ENCODE data around the gene COL9A3.
"Not testable (repeated sequence)": the region's sequence is repeated elsewhere in the genome, so short reads cannot be mapped to it uniquely, and the experiment has no call there.

COL9A3 gene

GRCh38 chr20:62838128-62838891 lies 21.5 kb downstream of the COL9A3 start:
- DNase-seq, result no peak

DNA sequence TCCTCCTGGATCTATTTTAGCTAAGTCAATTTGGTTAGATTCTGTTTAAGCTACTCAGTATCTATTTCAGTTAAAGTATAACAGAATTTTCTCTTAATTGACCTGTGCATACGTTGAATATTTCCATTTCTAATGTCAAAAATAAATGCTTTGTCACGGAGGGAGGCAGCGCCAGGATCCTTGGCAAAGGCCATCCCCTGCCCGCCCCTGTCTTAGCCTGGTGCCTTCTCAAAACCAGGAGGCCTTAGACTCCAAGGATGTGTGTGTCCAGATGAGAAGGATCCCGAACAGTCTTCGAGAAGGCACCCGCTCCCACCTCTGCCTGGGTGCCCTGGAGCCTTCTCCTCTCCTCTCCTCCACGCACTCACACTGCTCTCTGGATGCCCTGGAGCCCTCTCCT lies 22.4 kb downstream of the COL9A3 start:
- no peak for DNase-seq

GRCh38 chr20:62839816-62840215 lies 23.0 kb downstream of the COL9A3 start:
- no peak for DNase-seq

DNA sequence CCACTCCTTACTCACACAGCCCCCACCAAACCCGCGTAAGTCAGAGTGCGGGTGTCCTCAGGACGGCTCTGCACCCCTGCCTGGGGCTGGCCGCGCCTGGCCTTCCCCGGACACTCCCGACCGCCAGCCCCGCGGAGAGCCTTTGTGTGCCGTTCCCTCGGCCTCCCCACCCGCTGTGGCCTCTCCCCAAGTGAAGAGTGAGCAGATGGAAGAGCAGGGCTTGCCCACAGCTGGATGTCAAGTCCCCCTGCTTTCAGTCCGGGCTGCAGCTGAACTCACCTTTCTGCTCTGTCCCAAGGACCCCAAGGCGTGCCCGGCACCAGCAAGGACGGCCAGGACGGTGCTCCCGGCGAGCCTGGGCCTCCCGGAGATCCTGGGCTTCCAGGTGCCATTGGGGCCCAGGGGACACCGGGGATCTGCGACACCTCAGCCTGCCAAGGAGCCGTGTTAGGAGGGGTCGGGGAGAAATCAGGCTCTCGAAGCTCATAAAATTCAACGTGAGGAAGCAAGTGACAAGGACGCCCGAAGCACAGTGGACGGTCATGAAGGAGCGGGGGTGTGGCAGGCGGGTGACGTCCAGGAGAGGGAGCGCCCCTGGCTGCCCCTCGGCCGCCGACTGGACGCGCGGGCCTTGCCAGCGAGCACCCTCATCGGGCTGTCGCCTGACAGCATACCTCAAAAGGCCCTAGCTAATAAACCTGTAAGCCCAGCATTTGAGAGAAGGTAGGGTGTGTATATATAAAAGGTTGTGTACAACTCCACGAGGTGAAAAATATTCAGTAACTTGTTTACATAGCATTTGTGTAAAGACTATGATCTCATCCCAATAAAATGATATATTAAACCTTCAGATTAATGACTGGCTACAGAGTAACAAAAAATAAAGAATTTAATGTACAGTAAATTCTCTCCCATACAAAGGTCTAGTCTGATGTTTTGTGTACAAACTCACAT lies 23.7 kb downstream of the COL9A3 start:
- no peak for DNase-seq

DNA sequence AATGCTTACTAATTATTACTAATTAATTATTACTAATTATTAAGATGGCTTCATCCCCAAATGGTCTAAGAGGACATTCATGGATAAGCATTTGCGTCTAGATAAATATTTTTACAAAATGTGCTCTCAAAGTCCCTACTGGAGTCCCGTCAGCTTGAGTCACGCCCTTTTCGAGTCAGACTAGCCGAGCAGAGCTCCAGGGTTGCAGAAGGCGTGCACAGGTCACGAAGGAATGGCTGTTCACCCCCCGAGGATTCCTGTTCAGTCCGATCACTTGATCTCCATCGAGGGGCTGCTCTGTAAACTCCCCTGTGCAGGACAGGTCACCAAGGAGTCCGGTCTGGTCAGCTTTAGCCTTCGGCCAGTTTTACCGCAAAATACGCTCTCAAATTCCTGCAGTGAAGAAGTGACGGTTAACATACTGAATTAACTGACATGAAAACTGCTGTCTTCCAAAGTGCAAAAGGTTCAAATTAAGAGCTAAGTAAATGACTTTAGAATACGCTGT lies 24.9 kb downstream of the COL9A3 start:
- no peak for DNase-seq

- no peak for DNase-seq
These were observed 26.8 kb downstream of the COL9A3 start for GRCh38 chr20:62843656-62844055.

DNA sequence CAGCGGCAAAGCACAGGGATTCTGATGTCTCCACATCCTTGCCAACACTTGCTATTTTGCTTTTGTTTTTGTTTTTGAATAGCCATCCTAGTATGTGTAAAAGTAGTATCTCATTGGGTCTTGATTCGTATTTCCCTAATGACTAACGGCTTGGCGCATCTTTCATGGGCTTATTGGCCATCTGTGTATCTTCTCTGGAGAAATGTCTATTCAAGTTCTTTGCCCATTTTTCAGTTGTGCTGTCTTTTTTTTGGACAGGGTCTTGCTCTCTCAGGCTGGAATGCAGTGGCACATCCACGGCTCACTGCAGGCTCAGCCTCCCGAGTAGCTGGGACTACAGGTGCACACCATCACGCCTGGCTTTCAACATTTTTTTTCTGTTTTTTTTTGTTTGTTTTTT lies 27.3 kb downstream of the COL9A3 start:
- no peak for DNase-seq

DNA sequence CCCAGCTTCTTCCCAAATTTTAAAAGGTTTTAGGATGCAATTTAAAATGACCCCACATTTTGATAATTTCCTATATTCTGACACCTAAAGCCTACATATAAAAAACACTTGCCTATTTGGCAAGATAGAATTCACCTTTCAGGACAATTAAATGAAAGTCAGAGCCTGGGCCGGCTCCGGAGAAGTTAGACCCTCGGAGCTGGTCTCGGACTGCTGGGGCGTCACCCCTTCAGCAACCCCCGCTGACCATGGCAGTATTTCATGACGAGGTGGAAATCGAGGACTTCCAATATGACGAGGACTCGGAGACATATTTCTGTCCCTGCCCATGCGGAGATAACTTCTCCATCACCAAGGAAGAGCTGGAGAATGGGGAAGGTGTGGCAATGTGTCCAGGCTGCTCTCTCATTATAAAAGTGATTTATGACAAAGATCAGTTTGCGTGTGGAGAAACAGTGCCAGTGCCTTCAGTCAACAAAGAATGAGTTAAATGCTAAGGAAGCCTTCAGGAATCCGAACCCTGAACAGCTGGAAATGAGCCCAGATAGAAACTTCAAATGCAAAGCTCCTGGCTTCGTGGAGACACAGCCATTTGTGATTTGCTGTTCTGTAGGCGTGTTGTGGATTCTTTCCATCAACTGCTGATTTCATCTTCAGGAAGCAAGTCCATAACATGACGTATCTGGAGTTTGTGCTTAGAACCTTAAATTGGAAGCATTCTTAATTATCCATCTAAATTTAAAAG lies 28.7 kb downstream of the COL9A3 start:
- DNase-seq, result no peak

DNA sequence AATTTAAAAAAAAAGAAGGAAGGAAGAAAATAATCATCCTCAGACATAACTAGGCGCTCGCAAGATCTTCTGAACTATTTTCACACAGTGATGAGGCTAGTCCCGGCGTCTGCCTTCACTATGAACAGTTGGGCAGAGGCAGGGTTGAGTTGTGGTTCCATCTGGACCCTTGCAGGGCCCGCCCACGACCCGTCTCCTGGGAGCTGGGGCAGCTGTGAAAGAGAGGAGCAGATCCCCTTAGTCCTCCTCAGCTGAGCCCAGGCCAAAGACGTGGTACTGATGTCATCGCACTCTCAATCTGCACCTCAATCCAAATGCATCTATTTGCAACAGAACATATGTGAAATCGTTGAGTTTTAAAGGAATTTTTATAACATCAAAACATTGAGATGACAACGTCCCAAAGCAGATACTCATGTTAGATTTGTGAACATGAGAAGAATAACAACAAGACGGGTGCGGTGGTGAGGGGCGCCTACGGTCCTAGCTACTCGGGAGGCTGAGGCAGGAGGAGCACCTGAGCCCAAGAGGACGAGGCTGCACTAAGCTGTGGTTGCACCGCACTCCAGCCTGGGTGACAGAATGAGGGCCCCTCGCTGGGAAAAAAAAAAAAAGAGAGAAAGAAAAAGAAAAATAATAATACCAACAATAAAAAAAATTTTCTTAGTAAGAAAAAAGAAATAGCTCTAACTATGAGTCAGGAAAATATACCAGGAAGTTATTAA lies 29.5 kb downstream of the COL9A3 start:
- DNase-seq, result no peak

- DNase-seq, result not testable (repeated sequence)
These were observed 32.1 kb downstream of the COL9A3 start for GRCh38 chr20:62848917-62849316.

DNA sequence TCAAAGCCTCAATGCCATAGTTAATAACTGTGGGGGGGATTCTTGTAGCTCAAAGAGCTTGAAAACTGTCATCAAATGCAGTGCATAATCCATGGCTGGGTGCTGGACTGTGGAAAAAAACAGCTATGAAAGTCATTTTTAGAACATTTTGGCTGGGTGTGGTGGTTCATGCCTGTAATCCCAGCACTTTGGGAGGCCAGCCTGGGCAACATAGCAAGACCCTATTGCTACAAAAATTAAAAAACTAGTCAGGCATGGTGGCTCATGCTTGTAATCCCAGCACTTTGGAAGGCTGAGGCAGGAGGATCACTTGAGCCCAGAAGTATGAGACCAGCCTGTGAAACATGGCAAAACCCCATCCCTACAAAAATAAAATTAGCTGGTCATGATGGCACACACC lies 32.6 kb downstream of the COL9A3 start:
- no peak for DNase-seq

DNA sequence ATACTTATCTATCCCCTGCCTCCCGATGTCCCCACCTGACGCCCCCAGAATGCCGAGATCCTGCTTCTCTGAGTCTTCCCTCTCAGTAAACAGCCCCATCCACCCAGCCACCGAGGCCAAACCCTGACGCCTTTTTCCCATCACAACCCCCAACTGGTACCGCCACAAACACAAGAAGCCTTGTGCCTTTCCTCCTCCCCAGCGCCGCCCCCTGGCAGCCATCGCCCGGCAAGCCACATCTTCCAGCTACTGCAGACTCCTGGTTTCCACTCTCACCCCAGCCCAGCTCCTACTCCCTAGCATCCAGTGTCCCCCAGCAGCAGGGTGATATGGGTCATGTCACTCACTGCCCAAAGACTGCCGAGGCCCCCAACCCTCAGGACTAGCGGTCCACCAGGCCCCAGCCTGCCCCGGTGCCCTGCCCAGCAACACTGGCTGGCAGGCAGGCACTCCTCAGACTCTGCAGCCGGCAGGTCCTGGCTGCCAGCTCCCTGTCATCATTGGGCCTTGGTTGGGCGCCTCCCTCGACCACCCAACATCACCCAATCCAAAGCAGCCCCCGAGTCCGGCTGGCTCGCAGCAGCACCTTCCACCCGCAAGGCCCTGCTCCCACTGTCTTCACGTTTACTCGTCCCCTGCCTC lies 33.6 kb downstream of the COL9A3 start:
- no peak for DNase-seq

DNA sequence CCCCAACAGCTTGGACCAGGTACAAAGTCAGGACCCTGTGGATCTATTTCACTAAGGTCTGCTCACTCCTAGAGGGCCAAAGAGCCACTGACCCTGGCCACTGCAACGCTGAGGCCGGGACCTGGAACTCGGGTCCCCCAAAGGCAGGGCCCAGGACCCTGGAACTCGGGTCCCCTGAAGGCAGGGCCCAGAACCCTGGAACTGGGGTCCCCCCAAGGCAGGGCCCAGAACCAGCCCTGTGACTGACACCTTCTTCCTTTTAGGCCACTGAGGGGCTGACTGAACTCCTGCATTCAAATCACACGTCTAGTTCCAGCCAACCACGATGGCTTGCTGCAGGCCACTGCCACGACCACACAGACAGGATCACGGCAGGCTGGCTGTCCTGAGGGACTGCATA lies 35.3 kb downstream of the COL9A3 start:
- no peak for DNase-seq

- no peak for DNase-seq
These were observed 36.0 kb downstream of the COL9A3 start for GRCh38 chr20:62852841-62853240.

DNA sequence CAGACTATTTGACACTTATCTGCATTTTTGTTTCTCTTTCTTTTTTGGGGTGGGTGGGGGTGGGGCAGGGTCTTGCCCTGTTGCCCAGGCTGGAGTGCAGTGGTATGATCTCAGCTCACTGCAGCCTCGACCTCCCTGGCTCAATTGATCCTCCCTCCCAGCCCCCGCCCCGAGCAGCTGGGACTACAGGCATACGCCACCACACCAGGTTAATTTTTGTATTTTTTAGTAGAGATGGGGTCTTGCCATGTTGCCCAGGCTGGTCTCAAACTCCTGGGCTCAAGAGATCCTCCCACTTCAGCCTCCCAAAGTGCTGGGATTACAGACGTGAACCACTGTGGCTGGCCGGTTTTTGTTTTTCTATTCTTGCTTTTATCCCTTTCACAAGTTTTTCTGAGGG lies 36.5 kb downstream of the COL9A3 start:
- not testable (repeated sequence) for DNase-seq

GRCh38 chr20:62854121-62854520 lies 37.3 kb downstream of the COL9A3 start:
- DNase-seq, result no peak

DNA sequence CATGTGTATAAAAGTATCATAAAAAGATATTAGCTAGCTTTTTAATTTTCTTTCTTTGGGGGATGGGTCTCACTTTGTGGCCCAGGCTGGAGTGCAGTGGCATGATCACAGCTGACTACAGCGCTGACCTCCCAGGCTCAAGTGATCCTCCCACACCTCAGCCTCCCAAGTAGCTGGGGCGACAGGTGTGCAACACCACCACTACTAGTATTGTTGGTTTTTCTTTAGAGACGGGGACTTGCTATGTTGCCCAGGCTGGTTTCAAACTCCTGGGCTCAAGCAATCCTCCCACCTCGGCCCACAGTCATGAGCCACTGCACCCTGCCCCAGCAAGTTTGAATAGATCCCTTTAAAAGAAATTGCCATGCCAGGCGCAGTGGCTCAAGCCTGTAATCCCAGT lies 38.3 kb downstream of the COL9A3 start:
- DNase-seq, result no peak

- no peak for DNase-seq
These were observed 40.2 kb downstream of the COL9A3 start for GRCh38 chr20:62856931-62857619.

DNA sequence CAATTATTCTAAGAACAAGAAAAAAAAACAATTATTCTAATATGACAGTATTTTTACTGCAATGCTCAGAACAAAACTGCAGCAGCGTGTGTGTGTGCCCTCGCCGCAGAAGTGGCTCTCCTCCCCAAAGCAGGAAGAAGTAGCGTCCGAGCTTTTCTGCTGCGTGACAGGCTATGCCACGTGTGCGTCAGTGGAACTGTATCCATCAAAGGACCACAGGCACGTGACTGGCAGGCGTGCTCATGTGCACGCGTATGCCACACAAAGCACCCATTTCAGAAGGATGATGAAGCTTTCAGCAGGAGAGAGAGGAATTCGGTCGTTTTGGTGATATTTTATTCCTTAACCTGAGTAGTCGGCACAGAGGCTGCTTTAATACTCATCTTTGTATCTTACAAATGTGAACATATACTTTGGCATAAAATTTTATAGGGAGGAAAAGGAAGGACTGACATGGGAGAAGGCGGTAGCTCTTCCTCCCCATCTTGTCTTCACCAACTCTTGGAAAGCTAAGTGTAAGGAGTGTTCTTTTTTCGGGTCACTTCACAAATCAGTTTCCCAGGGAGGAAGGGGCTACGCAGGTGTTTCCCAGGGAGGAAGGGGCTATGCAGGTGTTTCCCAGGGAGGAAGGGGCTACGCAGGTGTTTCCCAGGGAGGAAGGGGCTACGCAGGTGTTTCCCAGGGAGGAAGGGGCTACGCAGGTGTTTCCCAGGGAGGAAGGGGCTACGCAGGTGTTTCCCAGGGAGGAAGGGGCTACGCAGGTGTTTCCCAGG lies 41.4 kb downstream of the COL9A3 start:
- no peak for DNase-seq

GRCh38 chr20:62859721-62860120 lies 42.9 kb downstream of the COL9A3 start:
- DNase-seq, result no peak

Data from GOT3 (cell line).